Measurements from ENCODE around the gene SEC16A. TPM values are rescaled to one million over a fixed set of nuclear protein-coding genes. Genes with fewer than 3 reads are reported as not detected.

Gene SEC16A
- total and polyA plus RNA-seq, 2 donors: 13.6 to 89.7 TPM

- 96% methylated on average over 14 of the region's 14 CpGs for WGBS
- no peaks in the 10 kb centered on the region for H3K27me3 ChIP-seq (ENCODE audit: control insufficient read depth in 2 of 2, insufficient read depth in 1 of 2, low read length in 1 of 2)
- H3K36me3 ChIP-seq (ENCODE audit: control insufficient read depth in 2 of 2, insufficient read depth in 2 of 2, low read length in 1 of 2): peaks cover 44 to 50% of the 10 kb centered on the region in 2 donors
- no peak overlapping the region for H3K27ac ChIP-seq (ENCODE audit: low read depth in 1 of 2, low read length in 1 of 2)
- DNase-seq (ENCODE audit: low read depth in 6 of 9, low spot score in 9 of 9): no peak
- H3K4me3 ChIP-seq (ENCODE audit: low read length in 2 of 2): no peak overlapping the region
- H3K4me1 ChIP-seq (ENCODE audit: control insufficient read depth in 2 of 2, insufficient read depth in 2 of 2, low read length in 2 of 2): peaks cover 14 to 20% of the 10 kb centered on the region in 2 donors
- no peaks in the 10 kb centered on the region for H3K9me3 ChIP-seq (ENCODE audit: control insufficient read depth in 2 of 2, insufficient read depth in 1 of 2, low read length in 1 of 2)
Observed at GRCh38 chr9:136404801-136405136, 78.1 kb downstream of the SEC16A start.

GRCh38 chr9:136403915-136404800 lies 78.7 kb downstream of the SEC16A start:
- H3K4me3 ChIP-seq (ENCODE audit: low read length in 2 of 2): no peak overlapping the region
- peaks cover 44 to 50% of the 10 kb centered on the region in 2 donors for H3K36me3 ChIP-seq (ENCODE audit: control insufficient read depth in 2 of 2, insufficient read depth in 2 of 2, low read length in 1 of 2)
- 89% methylated on average over 32 of the region's 32 CpGs for WGBS
- no peaks in the 10 kb centered on the region for H3K9me3 ChIP-seq (ENCODE audit: control insufficient read depth in 2 of 2, insufficient read depth in 1 of 2, low read length in 1 of 2)
- peaks cover 11 to 18% of the 10 kb centered on the region in 2 donors for H3K4me1 ChIP-seq (ENCODE audit: control insufficient read depth in 2 of 2, insufficient read depth in 2 of 2, low read length in 2 of 2)
- no peak for DNase-seq (ENCODE audit: low read depth in 6 of 9, low spot score in 9 of 9)
- peaks cover 0 to 2% of the 10 kb centered on the region in 2 donors for H3K27me3 ChIP-seq (ENCODE audit: control insufficient read depth in 2 of 2, insufficient read depth in 1 of 2, low read length in 1 of 2)
- no peak overlapping the region for H3K27ac ChIP-seq (ENCODE audit: low read depth in 1 of 2, low read length in 1 of 2)

DNA sequence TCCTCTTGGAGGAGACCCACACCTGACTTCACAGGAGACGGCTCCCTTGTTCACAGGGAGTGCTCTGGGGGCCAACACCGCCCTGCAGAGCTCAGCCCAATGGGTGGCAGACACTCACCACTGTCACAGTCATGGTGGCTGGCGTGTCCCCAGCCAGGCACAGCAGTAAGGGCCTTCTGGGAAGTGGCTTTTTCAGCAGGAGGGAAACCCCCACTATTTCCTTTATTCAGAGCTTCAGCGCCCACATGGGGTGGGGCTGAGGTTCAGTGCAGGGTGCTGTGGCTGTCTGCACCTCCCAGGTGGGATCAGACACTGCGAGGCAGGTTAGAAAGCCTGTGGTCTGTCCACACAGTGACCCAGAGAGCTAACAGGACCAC lies 79.3 kb downstream of the SEC16A start:
- peak in 1 of 9 donors; percentile 28 for DNase-seq (ENCODE audit: low read depth in 6 of 9, low spot score in 9 of 9)
- no peak overlapping the region for H3K4me3 ChIP-seq (ENCODE audit: low read length in 2 of 2)
- peaks cover 15 to 24% of the 10 kb centered on the region in 2 donors for H3K4me1 ChIP-seq (ENCODE audit: control insufficient read depth in 2 of 2, insufficient read depth in 2 of 2, low read length in 2 of 2)
- H3K36me3 ChIP-seq (ENCODE audit: control insufficient read depth in 2 of 2, insufficient read depth in 2 of 2, low read length in 1 of 2): peaks cover 44 to 50% of the 10 kb centered on the region in 2 donors
- H3K9me3 ChIP-seq (ENCODE audit: control insufficient read depth in 2 of 2, insufficient read depth in 1 of 2, low read length in 1 of 2): no peaks in the 10 kb centered on the region
- 85% methylated on average over 5 of the region's 5 CpGs for WGBS
- H3K27ac ChIP-seq (ENCODE audit: low read depth in 1 of 2, low read length in 1 of 2): no peak overlapping the region
- H3K27me3 ChIP-seq (ENCODE audit: control insufficient read depth in 2 of 2, insufficient read depth in 1 of 2, low read length in 1 of 2): peaks cover 0 to 2% of the 10 kb centered on the region in 2 donors

GRCh38 chr9:136402067-136402466 lies 80.8 kb downstream of the SEC16A start:
- H3K27me3 ChIP-seq (ENCODE audit: control insufficient read depth in 2 of 2, insufficient read depth in 1 of 2, low read length in 1 of 2): peaks cover 0 to 2% of the 10 kb centered on the region in 2 donors
- DNase-seq (ENCODE audit: low read depth in 6 of 9, low spot score in 9 of 9): no peak
- WGBS: 97% methylated on average over 13 of the region's 13 CpGs
- H3K36me3 ChIP-seq (ENCODE audit: control insufficient read depth in 2 of 2, insufficient read depth in 2 of 2, low read length in 1 of 2): peaks cover 42 to 48% of the 10 kb centered on the region in 2 donors
- H3K4me1 ChIP-seq (ENCODE audit: control insufficient read depth in 2 of 2, insufficient read depth in 2 of 2, low read length in 2 of 2): peaks cover 15 to 24% of the 10 kb centered on the region in 2 donors
- no peak overlapping the region for H3K4me3 ChIP-seq (ENCODE audit: low read length in 2 of 2)
- H3K27ac ChIP-seq (ENCODE audit: low read depth in 1 of 2, low read length in 1 of 2): no peak overlapping the region
- no peaks in the 10 kb centered on the region for H3K9me3 ChIP-seq (ENCODE audit: control insufficient read depth in 2 of 2, insufficient read depth in 1 of 2, low read length in 1 of 2)

DNA sequence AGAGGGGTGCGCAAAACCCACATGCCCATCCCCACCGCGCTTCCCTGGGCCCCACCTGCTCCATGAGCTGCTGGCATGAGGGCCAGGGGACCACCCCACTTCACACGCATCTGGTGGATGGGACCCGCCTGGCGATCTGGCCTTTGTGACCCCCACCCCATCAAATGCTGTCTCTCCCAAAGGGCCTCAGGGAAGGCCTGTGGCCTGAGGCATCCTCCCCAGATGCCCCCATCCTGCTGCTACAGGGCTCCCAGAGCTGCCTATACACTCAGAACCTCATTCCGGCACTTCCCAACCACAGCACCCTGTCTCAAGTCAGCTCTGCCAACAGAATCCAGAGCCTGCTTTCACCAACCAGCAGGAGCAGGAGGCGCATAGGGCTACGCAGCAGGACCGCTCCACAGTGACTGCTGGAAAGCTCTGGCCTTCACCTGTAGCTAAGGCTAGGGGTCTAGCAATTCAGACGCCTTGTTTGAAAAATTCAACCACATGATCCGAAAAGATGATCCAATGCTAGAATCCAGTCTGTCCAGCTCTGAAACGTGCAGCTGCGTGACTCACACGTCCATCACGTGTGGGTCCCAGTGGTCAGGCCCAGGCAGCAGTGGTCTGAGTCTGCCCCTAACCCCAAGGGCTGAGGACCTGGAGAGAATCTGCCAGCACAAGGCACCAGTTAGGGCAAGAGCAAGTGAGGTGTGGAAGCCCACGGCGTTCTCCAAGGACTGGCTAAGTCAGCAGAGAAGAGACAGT lies 81.5 kb downstream of the SEC16A start:
- H3K4me1 ChIP-seq (ENCODE audit: control insufficient read depth in 2 of 2, insufficient read depth in 2 of 2, low read length in 2 of 2): peaks cover 15 to 24% of the 10 kb centered on the region in 2 donors
- no peak overlapping the region for H3K27ac ChIP-seq (ENCODE audit: low read depth in 1 of 2, low read length in 1 of 2)
- H3K27me3 ChIP-seq (ENCODE audit: control insufficient read depth in 2 of 2, insufficient read depth in 1 of 2, low read length in 1 of 2): peaks cover 0 to 2% of the 10 kb centered on the region in 2 donors
- no peaks in the 10 kb centered on the region for H3K9me3 ChIP-seq (ENCODE audit: control insufficient read depth in 2 of 2, insufficient read depth in 1 of 2, low read length in 1 of 2)
- WGBS: 97% methylated on average over 18 of the region's 18 CpGs
- peaks cover 44 to 51% of the 10 kb centered on the region in 2 donors for H3K36me3 ChIP-seq (ENCODE audit: control insufficient read depth in 2 of 2, insufficient read depth in 2 of 2, low read length in 1 of 2)
- no peak overlapping the region for H3K4me3 ChIP-seq (ENCODE audit: low read length in 2 of 2)
- no peak for DNase-seq (ENCODE audit: low read depth in 6 of 9, low spot score in 9 of 9)

- Histone ChIP-seq H3K36me3 (ENCODE audit: control insufficient read depth in 2 of 2, insufficient read depth in 2 of 2, low read length in 1 of 2) (peaks cover 46 to 52% of the 10 kb centered on the region in 2 donors), H3K4me1 (ENCODE audit: control insufficient read depth in 2 of 2, insufficient read depth in 2 of 2, low read length in 2 of 2) (peaks cover 14 to 24% of the 10 kb centered on the region in 2 donors), H3K9me3 (ENCODE audit: control insufficient read depth in 2 of 2, insufficient read depth in 1 of 2, low read length in 1 of 2) (no peaks in the 10 kb centered on the region), H3K4me3 (ENCODE audit: low read length in 2 of 2) (peak within 1 kb of the TSS; percentile 66 to 94), H3K27me3 (ENCODE audit: control insufficient read depth in 2 of 2, insufficient read depth in 1 of 2, low read length in 1 of 2) (peaks cover 0 to 2% of the 10 kb centered on the region in 2 donors), H3K27ac (ENCODE audit: low read depth in 1 of 2, low read length in 1 of 2) (peak within 1 kb of the TSS in 1 of 2 donors; percentile 13)
- DNase-seq (ENCODE audit: low read depth in 6 of 9, low spot score in 9 of 9): peak; percentile 55 to 93 (median 86)
- WGBS: 11% methylated on average over 71 of the region's 71 CpGs
Observed at GRCh38 chr9:136400038-136400834, 82.6 kb downstream of the SEC16A start, which contains the start of gene SNAPC4. Gene SNAPC4 (minus strand): TSS chr9:136400170. CDS start chr9:136398428, 1,742 bp downstream.

DNA sequence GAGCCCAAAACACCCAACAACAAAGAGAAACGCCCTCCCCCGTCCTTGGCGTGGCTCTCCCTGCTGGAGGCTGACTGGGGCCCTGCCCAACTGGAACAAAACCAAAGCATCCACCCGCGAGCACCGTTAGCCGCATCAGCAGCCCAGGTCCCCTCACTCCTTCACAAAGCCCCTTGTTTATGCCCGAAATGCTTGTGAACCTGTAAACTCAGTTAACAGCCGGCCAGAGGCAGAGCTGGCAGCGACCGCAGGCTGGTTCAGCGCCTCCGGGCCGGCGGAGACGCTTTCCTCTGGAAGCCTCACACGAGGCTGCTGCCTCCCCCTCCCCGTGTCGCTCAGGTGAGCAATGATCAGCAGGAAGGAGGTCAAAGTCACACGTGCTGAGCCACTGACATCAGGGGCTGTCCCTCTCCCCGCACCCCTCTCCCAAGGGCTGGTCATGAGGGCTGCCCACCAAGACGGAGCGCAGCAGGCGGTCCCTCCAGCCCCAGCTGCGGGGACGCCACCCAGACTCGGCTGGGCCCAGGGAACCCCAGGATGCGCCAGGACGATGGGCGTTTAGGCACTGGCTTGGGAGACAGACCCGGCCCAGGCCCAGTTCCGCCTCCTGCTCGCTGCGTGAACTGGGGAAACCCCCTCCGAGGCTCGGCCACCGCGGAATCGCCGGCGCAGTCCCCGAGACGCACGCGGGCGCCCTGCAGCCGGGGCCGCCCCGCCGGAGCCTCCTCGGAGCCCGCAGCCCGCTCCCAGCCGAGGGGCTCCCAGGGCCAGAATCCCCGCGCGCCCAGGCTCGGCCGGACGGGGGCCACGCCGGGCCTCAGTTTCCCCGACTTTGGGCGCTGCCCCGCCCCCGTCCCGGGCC lies 83.4 kb downstream of the SEC16A start:
- H3K27me3 ChIP-seq (ENCODE audit: control insufficient read depth in 2 of 2, insufficient read depth in 1 of 2, low read length in 1 of 2): peaks cover 0 to 2% of the 10 kb centered on the region in 2 donors
- no peaks in the 10 kb centered on the region for H3K9me3 ChIP-seq (ENCODE audit: control insufficient read depth in 2 of 2, insufficient read depth in 1 of 2, low read length in 1 of 2)
- peaks cover 46 to 52% of the 10 kb centered on the region in 2 donors for H3K36me3 ChIP-seq (ENCODE audit: control insufficient read depth in 2 of 2, insufficient read depth in 2 of 2, low read length in 1 of 2)
- H3K27ac ChIP-seq (ENCODE audit: low read depth in 1 of 2, low read length in 1 of 2): peak overlapping the region in 1 of 2 donors; percentile 13
- H3K4me3 ChIP-seq (ENCODE audit: low read length in 2 of 2): peak overlapping the region; percentile 66 to 94
- H3K4me1 ChIP-seq (ENCODE audit: control insufficient read depth in 2 of 2, insufficient read depth in 2 of 2, low read length in 2 of 2): peaks cover 12 to 24% of the 10 kb centered on the region in 2 donors
- DNase-seq (ENCODE audit: low read depth in 6 of 9, low spot score in 9 of 9): peak in 2 of 9 donors; percentile 14 to 19
- WGBS: 3% methylated on average over 67 of the region's 67 CpGs

DNA sequence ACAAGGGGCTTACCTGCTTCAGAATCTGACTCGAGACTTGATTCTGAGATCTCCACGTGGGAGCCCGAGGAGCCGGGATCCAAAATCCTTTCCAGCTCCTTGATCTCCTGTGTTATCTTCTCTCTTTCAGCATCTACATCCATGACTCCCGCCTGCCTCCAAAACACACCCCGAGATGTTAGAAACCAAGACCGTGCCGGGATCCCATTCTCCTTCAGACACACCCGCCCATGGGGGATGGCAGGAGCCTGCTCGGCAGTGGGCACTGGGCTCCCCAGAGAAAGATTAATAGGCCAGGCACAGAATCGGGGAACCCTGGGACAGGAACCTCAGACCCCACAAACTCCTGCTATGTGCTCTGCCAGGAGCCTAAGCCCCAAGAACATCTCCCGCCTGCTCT lies 84.6 kb downstream of the SEC16A start:
- peaks cover 12 to 18% of the 10 kb centered on the region in 2 donors for H3K4me1 ChIP-seq (ENCODE audit: control insufficient read depth in 2 of 2, insufficient read depth in 2 of 2, low read length in 2 of 2)
- H3K9me3 ChIP-seq (ENCODE audit: control insufficient read depth in 2 of 2, insufficient read depth in 1 of 2, low read length in 1 of 2): no peaks in the 10 kb centered on the region
- H3K27me3 ChIP-seq (ENCODE audit: control insufficient read depth in 2 of 2, insufficient read depth in 1 of 2, low read length in 1 of 2): peaks cover 0 to 2% of the 10 kb centered on the region in 2 donors
- peaks cover 49 to 55% of the 10 kb centered on the region in 2 donors for H3K36me3 ChIP-seq (ENCODE audit: control insufficient read depth in 2 of 2, insufficient read depth in 2 of 2, low read length in 1 of 2)
- H3K27ac ChIP-seq (ENCODE audit: low read depth in 1 of 2, low read length in 1 of 2): no peak overlapping the region
- no peak for DNase-seq (ENCODE audit: low read depth in 6 of 9, low spot score in 9 of 9)
- H3K4me3 ChIP-seq (ENCODE audit: low read length in 2 of 2): no peak overlapping the region
- 97% methylated on average over 12 of the region's 12 CpGs for WGBS

All from thymus (tissue), 11 donors.